Lung (tissue), 12 donors: ENCODE data around the gene ZNF583. TPM values are rescaled to one million over a fixed set of nuclear protein-coding genes. Genes with fewer than 3 reads are reported as not detected.

Experiments used
- ATAC-seq: fragments of 200-7000 bp; cut with Tn5 transposase; one replicate; pipeline ENCODE4 v1.9.1; 2020; ENCODE audit warnings: moderate number of reproducible peaks; ENCODE audit not compliant: insufficient read depth, low FRiP score
- DNase-seq, 3 donors: peaks; one replicate each; pipeline ENCODE4 v3.0.0-alpha.2; 2013 to 2017
- H3K27ac ChIP-seq, 2 donors: one replicate each; pipeline ENCODE4 v1.5.1; 2013; ENCODE audit warnings: mild to moderate bottlenecking in 2 of 2, moderate library complexity in 2 of 2, control low read depth in 1 of 2, inconsistent platforms in 1 of 2, low read depth in 1 of 2, low read length in 1 of 2
- H3K27me3 ChIP-seq, 3 donors: one replicate each; pipeline ENCODE4 v1.5.1; 2013; ENCODE audit warnings: low read length in 2 of 3; ENCODE audit not compliant: control insufficient read depth in 3 of 3, insufficient read depth in 3 of 3
- H3K36me3 ChIP-seq, 4 donors: one replicate each; pipeline ENCODE4 v1.5.1; 2013; ENCODE audit warnings: low read length in 4 of 4, mild to moderate bottlenecking in 1 of 4, moderate library complexity in 1 of 4; ENCODE audit not compliant: control insufficient read depth in 4 of 4, insufficient read depth in 4 of 4
- H3K4me1 ChIP-seq, 5 donors: one replicate each; pipeline ENCODE4 v1.5.1; 2013; ENCODE audit warnings: low read length in 5 of 5, mild to moderate bottlenecking in 2 of 5, moderate library complexity in 1 of 5; ENCODE audit not compliant: control insufficient read depth in 5 of 5, insufficient read depth in 5 of 5
- H3K4me3 ChIP-seq: one replicate; pipeline ENCODE4 v1.5.1; 2013; ENCODE audit warnings: mild to moderate bottlenecking, control low read depth, moderate library complexity
- H3K9ac ChIP-seq, 2 donors: one replicate each; pipeline ENCODE4 v1.5.1; 2013; ENCODE audit warnings: low read length in 2 of 2, control low read depth in 1 of 2; ENCODE audit not compliant: insufficient read depth in 1 of 2
- H3K9me3 ChIP-seq, 4 donors: one replicate each; pipeline ENCODE4 v1.5.1; 2013; ENCODE audit warnings: low read length in 3 of 4, mild to moderate bottlenecking in 1 of 4, moderate library complexity in 1 of 4; ENCODE audit not compliant: control insufficient read depth in 4 of 4, insufficient read depth in 3 of 4
- CTCF ChIP-seq: IDR thresholded peaks from 2 replicates; pipeline ENCODE4 v1.5.1; 2012; ENCODE audit warnings: mild to moderate bottlenecking; ENCODE audit errors: control extremely low read depth, extremely low read depth
- WGBS, 2 donors: extraction: QIAGEN DNeasy Blood & Tissue Kit; methylation state at CpG; one replicate each; pipeline ENCODE4 v1.1.7; 2013; 5-methylcytosine and 5-hydroxymethylcytosine counted together
- polyA plus RNA-seq, 2 donors: library from polyadenylated mRNA; stranded (reverse); fragments of 200-250 nt; gene quantifications; one replicate each; pipeline ENCODE4 v1.2.1, GENCODE V29; 2013
- total RNA-seq, 2 donors: library from RNA; depleted of rRNA in 1 of 2; stranded (reverse); fragments of >200 nt in 1 of 2; gene quantifications; one replicate each; pipeline ENCODE4 v1.2.1, GENCODE V29; 2014 to 2021
- donor health status: control.
- donor health status: control.
- donor health status: Bipolar disorder and iron deficiency.
- donor health status: healthy.
- donor health status: DM: yes; HTN: yes; CAD: no.

The ZNF583 gene
- total and polyA plus RNA-seq, 4 donors: 1.3 to 9.1 (median 3.5) TPM

GRCh38 chr19:56423276-56423984 is 19.3 kb downstream of the ZNF583 start:
- H3K9me3 ChIP-seq: peaks cover 18 to 70% (median 51%) of the 10 kb centered on the region in 4 donors
- no peak for ATAC-seq
- H3K4me3 ChIP-seq: no peak overlapping the region
- no peak overlapping the region for H3K27ac ChIP-seq
- WGBS, 2 donors: 95 to 96% methylated on average over 5 of the region's 5 CpGs
- no peaks in the 10 kb centered on the region for H3K4me1 ChIP-seq
- no peak overlapping the region for H3K9ac ChIP-seq
- peaks cover 5 to 44% (median 35%) of the 10 kb centered on the region in 4 donors for H3K36me3 ChIP-seq
- no peaks in the 10 kb centered on the region for H3K27me3 ChIP-seq
- TF ChIP-seq CTCF: no peak
- no peak for DNase-seq

- H3K27ac ChIP-seq: no peak overlapping the region
- no peaks in the 10 kb centered on the region for H3K4me1 ChIP-seq
- H3K4me3 ChIP-seq: no peak overlapping the region
- no peaks in the 10 kb centered on the region for H3K27me3 ChIP-seq
- H3K36me3 ChIP-seq: peaks cover 5 to 41% (median 33%) of the 10 kb centered on the region in 4 donors
- DNase-seq (no peak), ATAC-seq (no peak)
- 85 to 94% methylated on average over 1 of the region's 1 CpG for WGBS, 2 donors
- peaks cover 18 to 71% (median 53%) of the 10 kb centered on the region in 4 donors for H3K9me3 ChIP-seq
- TF ChIP-seq CTCF: no peak
- H3K9ac ChIP-seq: no peak overlapping the region
Measured at GRCh38 chr19:56423985-56424353, 19.8 kb downstream of the ZNF583 start.

GRCh38 chr19:56441206-56441792 is 37.2 kb downstream of the ZNF583 start:
- no peak overlapping the region for H3K4me3 ChIP-seq

More at GRCh38 chr19:56441206-56441792, 37.2 kb downstream of the ZNF583 start:
- ATAC-seq (no peak), DNase-seq (no peak)
- WGBS, 2 donors: 95 to 97% methylated on average over 8 of the region's 8 CpGs
- Histone ChIP-seq H3K9ac (no peak overlapping the region), H3K27ac (no peak overlapping the region), H3K27me3 (no peaks in the 10 kb centered on the region), H3K36me3 (peaks cover 0 to 29% (median 17%) of the 10 kb centered on the region in 4 donors), H3K4me1 (no peaks in the 10 kb centered on the region), H3K9me3 (peaks cover 16 to 54% (median 30%) of the 10 kb centered on the region in 4 donors)
- no peak for TF ChIP-seq CTCF
